Adrenal gland (tissue), 5 donors: Measurements from ENCODE around the gene EXOC6B.

Source experiments
- POLR2A ChIP-seq, 2 donors: fragments of 450-650 bp; IDR thresholded peaks; one replicate each; pipeline ENCODE4 v1.6.1; 2017; ENCODE audit warnings: antibody characterized with exemption in 2 of 2, mild to moderate bottlenecking in 2 of 2, moderate library complexity in 1 of 2
- TF ChIP-seq, protein P1 (sequence below), 6 experiments: fragments of 450-650 bp in 4 of 6; fragments of 200-600 bp in 2 of 6; sonication (generic) in 1 of 6; IDR thresholded peaks; 1 replicate in 5 of 6; 2 replicates in 1 of 6; pipeline versions ENCODE4 v1.5.1 to v1.8.0; 2016 to 2021; ENCODE audit warnings: antibody characterized with exemption in 6 of 6, mild to moderate bottlenecking in 2 of 6, moderate library complexity in 1 of 6
- donor health status: DM: no; HTN: no; CAD: no.

DNA sequence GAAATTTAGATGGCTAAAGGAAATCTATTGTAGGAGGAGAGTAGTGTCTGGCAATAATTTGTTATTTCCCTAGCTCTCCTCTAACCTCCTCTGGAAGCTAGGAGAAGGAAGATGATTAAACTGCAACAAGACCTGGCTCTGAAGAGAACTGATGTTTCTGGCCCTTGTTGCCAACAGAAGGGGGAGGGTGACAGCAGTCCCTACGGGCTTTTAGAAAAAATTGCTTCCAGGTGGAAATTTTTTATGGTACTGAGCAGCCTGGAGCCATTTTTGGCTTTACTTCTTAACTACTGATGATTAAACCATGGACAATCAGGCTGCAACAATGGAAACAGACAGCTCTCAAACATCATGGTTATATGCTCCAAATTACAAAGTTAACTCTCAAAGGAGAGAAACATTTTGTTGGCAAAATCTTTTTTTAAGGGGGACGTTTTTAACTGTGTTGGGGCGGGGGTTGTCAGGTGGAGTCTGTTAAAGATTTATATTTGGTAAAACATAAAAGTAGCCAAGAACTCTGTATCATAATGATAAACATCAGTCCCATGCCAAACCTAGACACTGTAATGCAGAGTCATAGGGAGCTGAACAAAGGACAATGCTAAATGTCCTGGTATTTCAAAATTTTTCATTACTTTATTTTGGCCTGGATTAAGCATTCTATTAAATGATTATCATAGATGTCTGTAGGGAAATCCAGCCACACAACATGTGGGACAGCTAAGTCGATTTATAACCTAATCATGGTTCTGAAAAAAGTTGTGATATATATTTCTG lies 70.0 kb downstream of the EXOC6B start:
- TF ChIP-seq POLR2A (IDR thresholded peaks at IDR 0.05) = no peak
- TF ChIP-seq, protein P1, sequence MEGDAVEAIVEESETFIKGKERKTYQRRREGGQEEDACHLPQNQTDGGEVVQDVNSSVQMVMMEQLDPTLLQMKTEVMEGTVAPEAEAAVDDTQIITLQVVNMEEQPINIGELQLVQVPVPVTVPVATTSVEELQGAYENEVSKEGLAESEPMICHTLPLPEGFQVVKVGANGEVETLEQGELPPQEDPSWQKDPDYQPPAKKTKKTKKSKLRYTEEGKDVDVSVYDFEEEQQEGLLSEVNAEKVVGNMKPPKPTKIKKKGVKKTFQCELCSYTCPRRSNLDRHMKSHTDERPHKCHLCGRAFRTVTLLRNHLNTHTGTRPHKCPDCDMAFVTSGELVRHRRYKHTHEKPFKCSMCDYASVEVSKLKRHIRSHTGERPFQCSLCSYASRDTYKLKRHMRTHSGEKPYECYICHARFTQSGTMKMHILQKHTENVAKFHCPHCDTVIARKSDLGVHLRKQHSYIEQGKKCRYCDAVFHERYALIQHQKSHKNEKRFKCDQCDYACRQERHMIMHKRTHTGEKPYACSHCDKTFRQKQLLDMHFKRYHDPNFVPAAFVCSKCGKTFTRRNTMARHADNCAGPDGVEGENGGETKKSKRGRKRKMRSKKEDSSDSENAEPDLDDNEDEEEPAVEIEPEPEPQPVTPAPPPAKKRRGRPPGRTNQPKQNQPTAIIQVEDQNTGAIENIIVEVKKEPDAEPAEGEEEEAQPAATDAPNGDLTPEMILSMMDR (IDR thresholded peaks at IDR 0.05) = no peak
